K562 (cell line): Measurements from ENCODE around the gene NPS. TPM values are rescaled to one million over a fixed set of nuclear protein-coding genes. Genes with fewer than 3 reads are reported as not detected.

ENCODE experiments used
- ATAC-seq: fragments of 200-7000 bp; cut with Tn5 transposase; 3 replicates; pipeline ENCODE4 v1.9.1; 2020; ENCODE audit warnings: moderate library complexity
- BruUV-seq: library from RNA; stranded (reverse); fragments of 400-500 nt; replicated peaks from 2 replicates; lab custom pipeline; 2021; lab: Mats Ljungman, UMichigan
- CTCF ChIA-PET: fragments of 300-600 bp; formaldehyde crosslinking; extraction: SDS; loops from one replicate; lab custom pipeline; 2021; ENCODE audit warnings: low intra/inter-chr PET ratio; lab: Yijun Ruan, JAX
- POLR2A ChIA-PET: fragments of 300-600, 350-650 bp; sonication (Branson Sonifier 250); formaldehyde crosslinking; extraction: SDS; loops from one replicate; lab custom pipeline; 2021; ENCODE audit warnings: antibody characterized with exemption, inconsistent platforms; lab: Yijun Ruan, JAX
- DNase-seq, 4 experiments: peaks; one replicate each; pipeline versions ENCODE4 v3.0.0 to v3.0.0-alpha.2; 2011 to 2018; ENCODE audit warnings: low spot score in 3 of 4, mixed read lengths in 3 of 4; ENCODE audit errors: extremely low read depth in 1 of 4
- FAIRE-seq: peaks from 2 replicates; lab custom pipeline; 2011; peaks lifted over from hg19 to GRCh38; lab: Jason Lieb, UNC
- H2AFZ ChIP-seq: 2 replicates; pipeline ENCODE4 v1.6.0; 2011; ENCODE audit warnings: low read depth, low read length, control low read depth, inconsistent platforms
- H3K27ac ChIP-seq: fragments of 200-600 bp; 3 replicates; pipeline ENCODE4 v1.8.0; 2011; ENCODE audit warnings: low read depth, mild to moderate bottlenecking, control low read depth, inconsistent platforms, low read length, moderate library complexity, mixed read lengths; ENCODE audit errors: extremely low read depth
- H3K27me3 ChIP-seq, 2 experiments: fragments of 300-600 bp in 1 of 2; 2 replicates in 1 of 2; 3 replicates in 1 of 2; pipeline versions ENCODE4 v1.6.0 to v1.8.0; 2011; ENCODE audit warnings: inconsistent platforms in 2 of 2, low read length in 2 of 2, mild to moderate bottlenecking in 1 of 2, mixed read lengths in 1 of 2, moderate library complexity in 1 of 2; ENCODE audit not compliant: control insufficient read depth in 2 of 2, insufficient read depth in 2 of 2
- H3K36me3 ChIP-seq: fragments of 300-600 bp; 3 replicates; pipeline ENCODE4 v1.8.0; 2011; ENCODE audit warnings: mild to moderate bottlenecking, low read length, inconsistent platforms; ENCODE audit not compliant: control insufficient read depth, insufficient read depth
- H3K4me1 ChIP-seq, 2 experiments: fragments of 200-600 bp in 1 of 2; replicated peaks in 1 of 2; 2 replicates in 1 of 2; 3 replicates in 1 of 2; pipeline versions ENCODE4 v1.5.1 to v1.8.0; 2011; ENCODE audit warnings: inconsistent platforms in 2 of 2, low read length in 2 of 2, mild to moderate bottlenecking in 1 of 2, mixed read lengths in 1 of 2, moderate library complexity in 1 of 2; ENCODE audit not compliant: control insufficient read depth in 2 of 2, insufficient read depth in 2 of 2
- H3K4me2 ChIP-seq: 2 replicates; pipeline ENCODE4 v1.6.1; 2011; ENCODE audit warnings: low read length, control low read depth, inconsistent platforms, mixed read lengths; ENCODE audit not compliant: insufficient read depth
- H3K4me3 ChIP-seq: fragments of 200-600 bp; sonication (generic), shearing (Covaris generic); 2 replicates; pipeline ENCODE4 v1.5.1; 2016; ENCODE audit warnings: control low read depth, inconsistent platforms
- H3K79me2 ChIP-seq: fragments of 200-600 bp; 3 replicates; pipeline ENCODE4 v1.8.0; 2011; ENCODE audit warnings: low read length, inconsistent platforms; ENCODE audit not compliant: control insufficient read depth, insufficient read depth
- H3K9ac ChIP-seq, 2 experiments: 2 replicates each; pipeline versions ENCODE4 v1.6.0 to v1.6.1; 2011; ENCODE audit warnings: low read depth in 2 of 2, low read length in 2 of 2, control low read depth in 1 of 2, inconsistent platforms in 1 of 2, mild to moderate bottlenecking in 1 of 2, mixed read lengths in 1 of 2; ENCODE audit not compliant: insufficient read depth in 1 of 2
- H3K9me1 ChIP-seq: one replicate; pipeline ENCODE4 v1.6.0; 2011; ENCODE audit warnings: inconsistent platforms, mild to moderate bottlenecking, low read length, moderate library complexity; ENCODE audit not compliant: control insufficient read depth, insufficient read depth
- H3K9me3 ChIP-seq: replicated peaks from 2 replicates; pipeline ENCODE4 v1.5.1; 2011; ENCODE audit warnings: low read depth, low read length, inconsistent platforms; ENCODE audit not compliant: control insufficient read depth, insufficient read depth
- H4K20me1 ChIP-seq: replicated peaks from 2 replicates; pipeline ENCODE4 v1.6.1; 2011; ENCODE audit warnings: low read length, inconsistent platforms, mixed read lengths; ENCODE audit not compliant: control insufficient read depth, insufficient read depth
- MGA ChIP-seq: fragments of 450-650 bp; IDR thresholded peaks from 2 replicates; pipeline ENCODE4 v1.6.1; 2016; ENCODE audit warnings: mild to moderate bottlenecking, moderate library complexity
- PURB ChIP-seq: sonication (generic); formaldehyde crosslinking; IDR thresholded peaks from 2 replicates; pipeline ENCODE4 v1.9.0; 2021; ENCODE audit warnings: low read depth, mild to moderate bottlenecking, missing genetic modification reagents
- ZNF512 ChIP-seq: IDR thresholded peaks from 2 replicates; pipeline ENCODE4 v1.6.1; 2016; ENCODE audit warnings: missing genetic modification characterization, missing compliant biosample characterization
- WGBS: fragments of 100-300 bp; shearing (Covaris generic); methylation state at CpG from one replicate; pipeline ENCODE4 v1.1.6; 2016; ENCODE audit warnings: low coverage, mixed read lengths; ENCODE audit not compliant: insufficient coverage; ENCODE audit errors: missing lambda C conversion rate; 5-methylcytosine and 5-hydroxymethylcytosine counted together
- in situ Hi-C: fragments of 300-500 bp; cut with MboI; formaldehyde crosslinking; loops from 4 replicates; pipeline ENCODE4 v1.15.0; 2018; ENCODE audit warnings: inconsistent platforms, mixed read lengths
- intact Hi-C: fragments of 100-400 bp; cut with micrococcal nuclease; formaldehyde crosslinking; loops from 2 replicates; pipeline ENCODE4 v1.14.2; 2022
- polyA plus RNA-seq, 8 experiments: library from polyadenylated mRNA; depleted of rRNA in 4 of 8; stranded (reverse) in 5 of 8; unstranded in 3 of 8; fragments of >200 nt; fragmentation: Nextera tagmentation in 2 of 8; fragmentation: Illumina TruSeq in 1 of 8; extraction: Ambion mirVana in 2 of 8; extraction: Trizol in 1 of 8; gene quantifications; 2 replicates each; pipeline versions ENCODE4 v1.2.1 to v1.2.3, GENCODE V29; 2011 to 2014; ENCODE audit warnings: inconsistent platforms in 1 of 8, missing spikeins in 1 of 8
- total RNA-seq, 7 experiments: library from RNA; depleted of rRNA in 6 of 7; stranded (reverse); fragments of >200 nt in 6 of 7; fragmentation: Illumina TruSeq in 2 of 7; extraction: Trizol in 2 of 7; gene quantifications; 2 replicates each; pipeline versions ENCODE4 v1.2.1 to v1.2.3, GENCODE V29; 2011 to 2021; ENCODE audit warnings: low replicate concordance in 1 of 7

NPS gene
- total and polyA plus RNA-seq, 9 of the 15 experiments (the other 6 are each of a cell fraction or from before 2014, with no cell fraction given): not detected

GRCh38 chr10:127578961-127579305 is 29.8 kb downstream of the NPS start (continued):
- no peak for TF ChIP-seq ZNF512 (tag)

GRCh38 chr10:127579640-127580039 is 30.5 kb downstream of the NPS start:
- intact Hi-C loops: no loop called here
- in situ Hi-C loops: no loop called here
- 0% methylated on average over 2 of the region's 2 CpGs for WGBS
- Histone ChIP-seq H3K36me3 (no peaks in the 10 kb centered on the region), H3K9me1 (no peaks in the 10 kb centered on the region), H3K4me1 (no peaks in the 10 kb centered on the region), H2AFZ (no peak overlapping the region)
- no peak for FAIRE-seq
- POLR2A ChIA-PET: no interaction called here
- TF ChIP-seq PURB (CRISPR knock-in tag) (no peak), MGA (no peak)
- TF ChIP-seq, all 486 proteins: peak for 0
- no peak for DNase-seq
- H3K27me3 ChIP-seq: no peaks in the 10 kb centered on the region
- H3K9ac ChIP-seq: no peak overlapping the region
- H3K79me2 ChIP-seq: no peaks in the 10 kb centered on the region
- no peak overlapping the region for H3K4me2 ChIP-seq
- no peaks in the 10 kb centered on the region for H4K20me1 ChIP-seq
- BruUV-seq: no TSS peak
- H3K9me3 ChIP-seq: no peaks in the 10 kb centered on the region
- H3K4me3 ChIP-seq: no peak overlapping the region
- no peak overlapping the region for H3K27ac ChIP-seq
- no peak for ATAC-seq
- CTCF ChIA-PET: no interaction called here
